A549 (cell line): Measurements from ENCODE around the gene SLC66A3. TPM values are rescaled to one million over a fixed set of nuclear protein-coding genes. Genes with fewer than 3 reads are reported as not detected.

ENCODE experiments used
- ATAC-seq, 2 experiments: fragments of 200-7000 bp in 1 of 2; fragments of >200 bp in 1 of 2; cut with Nextera tagmentation in 1 of 2; cut with Tn5 transposase in 1 of 2; 3 replicates each; pipeline versions ENCODE4 v1.8.0 to v1.9.1; 2018 to 2020; ENCODE audit warnings: mild to moderate bottlenecking in 1 of 2, moderate library complexity in 1 of 2
- CTCF ChIA-PET: fragments of 300-600 bp; sonication (Branson Sonifier 250); formaldehyde crosslinking; extraction: SDS; loops from one replicate; lab custom pipeline; 2021; ENCODE audit warnings: antibody characterized with exemption, inconsistent platforms; lab: Yijun Ruan, JAX
- POLR2A ChIA-PET: fragments of 350-600 bp; formaldehyde crosslinking; extraction: SDS; loops from one replicate; lab custom pipeline; 2021; ENCODE audit warnings: antibody characterized with exemption, inconsistent platforms; lab: Yijun Ruan, JAX
- DNase-seq, 2 experiments: peaks; one replicate each; pipeline versions ENCODE4 v3.0.0 to v3.0.0-alpha.2; 2011 to 2016; ENCODE audit warnings: low read depth in 1 of 2, low spot score in 1 of 2
- FAIRE-seq: peaks from 2 replicates; lab custom pipeline; 2011; peaks lifted over from hg19 to GRCh38; lab: Jason Lieb, UNC
- H3K27ac ChIP-seq, 2 experiments: fragments of >200 bp; sonication (Bioruptor Twin); formaldehyde crosslinking; 3 replicates each; pipeline ENCODE4 v1.5.1; 2016 to 2017
- H3K4me1 ChIP-seq: fragments of >200 bp; sonication (Bioruptor Twin); formaldehyde crosslinking; 3 replicates; pipeline ENCODE4 v1.6.1; 2016
- H3K4me2 ChIP-seq: fragments of >200 bp; sonication (Bioruptor Twin); formaldehyde crosslinking; 3 replicates; pipeline ENCODE4 v1.6.1; 2016
- H3K4me3 ChIP-seq: fragments of >200 bp; sonication (Bioruptor Twin); formaldehyde crosslinking; 3 replicates; pipeline ENCODE4 v1.5.1; 2016
- H3K9me3 ChIP-seq: fragments of >200 bp; sonication (Bioruptor Twin); formaldehyde crosslinking; 3 replicates; pipeline ENCODE4 v1.6.1; 2016
- BHLHE40 ChIP-seq: IDR thresholded peaks from 2 replicates; pipeline ENCODE4 v1.6.1; 2012; ENCODE audit warnings: low read depth, low read length, inconsistent platforms
- CBX8 ChIP-seq: fragments of 200-600 bp; sonication (generic); IDR thresholded peaks from 2 replicates; pipeline ENCODE4 v1.6.1; 2016
- CEBPB ChIP-seq, 2 experiments: fragments of >200 bp in 1 of 2; sonication (Bioruptor Twin) in 1 of 2; formaldehyde crosslinking in 1 of 2; IDR thresholded peaks; 2 replicates each; pipeline ENCODE4 v1.6.1; 2012 to 2016
- CTCF ChIP-seq: fragments of >200 bp; sonication (Bioruptor Twin); formaldehyde crosslinking; IDR thresholded peaks from 3 replicates; pipeline ENCODE4 v1.5.1; 2016
- E2F6 ChIP-seq: IDR thresholded peaks from 2 replicates; pipeline ENCODE4 v1.6.1; 2012; ENCODE audit warnings: low read depth, borderline replicate concordance
- EHF ChIP-seq: fragments of 250-450 bp; sonication (Bioruptor Pico); IDR thresholded peaks from 2 replicates; pipeline ENCODE4 v1.5.0; 2020; ENCODE audit warnings: mild to moderate bottlenecking
- EHMT2 ChIP-seq: fragments of 200-600 bp; sonication (generic); IDR thresholded peaks from 2 replicates; pipeline ENCODE4 v1.6.1; 2016; ENCODE audit warnings: antibody characterized with exemption, low read depth, mild to moderate bottlenecking, moderate library complexity
- ESRRA ChIP-seq: fragments of 150-350 bp; IDR thresholded peaks from 2 replicates; pipeline ENCODE4 v1.6.1; 2014; ENCODE audit warnings: mild to moderate bottlenecking, low read length, borderline replicate concordance
- FOSL2 ChIP-seq, 2 experiments: fragments of 450-650 bp in 1 of 2; fragments of >200 bp in 1 of 2; sonication (Bioruptor Twin) in 1 of 2; formaldehyde crosslinking; IDR thresholded peaks; 2 replicates each; pipeline versions ENCODE4 v1.5.0 to v1.6.1; 2016 to 2020; ENCODE audit warnings: mild to moderate bottlenecking in 1 of 2, moderate library complexity in 1 of 2
- HDAC2 ChIP-seq: fragments of 200-600 bp; sonication (generic); IDR thresholded peaks from 2 replicates; pipeline ENCODE4 v1.6.1; 2016
- HOXB13 ChIP-seq: fragments of 250-450 bp; sonication (Bioruptor Pico); IDR thresholded peaks from 2 replicates; pipeline ENCODE4 v1.5.0; 2020; ENCODE audit warnings: low read depth, mild to moderate bottlenecking, moderate library complexity
- JUNB ChIP-seq: fragments of >200 bp; sonication (Bioruptor Twin); formaldehyde crosslinking; IDR thresholded peaks from 2 replicates; pipeline ENCODE4 v1.6.1; 2016
- KDM1A ChIP-seq: fragments of 200-600 bp; sonication (generic); IDR thresholded peaks from 2 replicates; pipeline ENCODE4 v1.6.1; 2016; ENCODE audit warnings: low read depth, mild to moderate bottlenecking
- RARB ChIP-seq: fragments of 250-450 bp; sonication (Bioruptor Pico); IDR thresholded peaks from 2 replicates; pipeline ENCODE4 v1.8.0; 2021; ENCODE audit warnings: mild to moderate bottlenecking, moderate library complexity
- RCOR1 ChIP-seq: fragments of 150-350 bp; IDR thresholded peaks from 2 replicates; pipeline ENCODE4 v1.6.1; 2014; ENCODE audit warnings: antibody characterized with exemption, low read length, low read depth
- RNF2 ChIP-seq: fragments of 200-600 bp; sonication (generic); IDR thresholded peaks from 2 replicates; pipeline ENCODE4 v1.6.1; 2016; ENCODE audit warnings: low read depth, mild to moderate bottlenecking, antibody characterized with exemption, moderate library complexity, borderline replicate concordance
- TFCP2L1 ChIP-seq: fragments of 250-450 bp; sonication (Bioruptor Pico); IDR thresholded peaks from 2 replicates; pipeline ENCODE4 v1.5.0; 2021; ENCODE audit warnings: mild to moderate bottlenecking
- ZC3H11A ChIP-seq: fragments of 450-650 bp; IDR thresholded peaks from 2 replicates; pipeline ENCODE4 v1.6.1; 2014; ENCODE audit warnings: antibody characterized with exemption, mild to moderate bottlenecking
- ZSCAN20 ChIP-seq: fragments of 250-450 bp; sonication (Bioruptor Pico); IDR thresholded peaks from 2 replicates; pipeline ENCODE4 v1.8.0; 2022; ENCODE audit warnings: mild to moderate bottlenecking, moderate library complexity
- WGBS: methylation state at CpG from one replicate; pipeline ENCODE4 v1.1.6; 2017; ENCODE audit errors: missing lambda C conversion rate; 5-methylcytosine and 5-hydroxymethylcytosine counted together
- polyA plus RNA-seq, 4 experiments: library from polyadenylated mRNA; depleted of rRNA in 3 of 4; stranded (reverse); fragments of >200 nt; fragmentation: RNase III in 1 of 4; extraction: RNeasy Plus Mini Kit Qiagen cat#74134 plus additional on column Dnase treatment in 1 of 4; gene quantifications; 2 replicates in 3 of 4; 3 replicates in 1 of 4; pipeline ENCODE4 v1.2.3, GENCODE V29; 2011 to 2017
- TF ChIP-seq, protein P1 (sequence below): fragments of >200 bp; sonication (Bioruptor Twin); formaldehyde crosslinking; IDR thresholded peaks from 2 replicates; pipeline ENCODE4 v1.6.1; 2016
- TF ChIP-seq, protein P2 (sequence below): fragments of 450-650 bp; IDR thresholded peaks from 2 replicates; pipeline ENCODE4 v1.6.1; 2014; ENCODE audit warnings: antibody characterized with exemption
- TF ChIP-seq, protein P3 (sequence below): IDR thresholded peaks from 2 replicates; pipeline ENCODE4 v1.6.1; 2012
- TF ChIP-seq, protein P4 (sequence below): fragments of 150-350 bp; IDR thresholded peaks from 2 replicates; pipeline ENCODE4 v1.6.1; 2014; ENCODE audit warnings: low read depth, mild to moderate bottlenecking, low read length
- TF ChIP-seq, protein P5 (sequence below): fragments of 250-450 bp; sonication (Bioruptor Pico); IDR thresholded peaks from 2 replicates; pipeline ENCODE4 v1.5.0; 2021; ENCODE audit warnings: mild to moderate bottlenecking, moderate library complexity, borderline replicate concordance

SLC66A3 gene
- polyA plus RNA-seq, 2 of the 4 experiments (the other 2 are of a cell fraction), result 24.9 to 69.8 TPM

- ChIA-PET POLR2A (no interaction called here), CTCF (interaction anchor here (1.0 to 4.8 kb wide), 3 partner anchors 10 to 42 kb away, joined by 3 to 28 read pairs (median 7); a partner anchor contains a TSS)
- Histone ChIP-seq H3K4me3 (no peak overlapping the region), H3K27ac (no peak overlapping the region), H3K4me2 (no peak overlapping the region), H3K4me1 (no peaks in the 10 kb centered on the region), H3K9me3 (no peaks in the 10 kb centered on the region)
- no peak for TF ChIP-seq JUNB
- no peak for TF ChIP-seq BHLHE40
- TF ChIP-seq, protein P1, sequence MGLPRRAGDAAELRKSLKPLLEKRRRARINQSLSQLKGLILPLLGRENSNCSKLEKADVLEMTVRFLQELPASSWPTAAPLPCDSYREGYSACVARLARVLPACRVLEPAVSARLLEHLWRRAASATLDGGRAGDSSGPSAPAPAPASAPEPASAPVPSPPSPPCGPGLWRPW, result no peak
- TF ChIP-seq TFCP2L1, result no peak
- TF ChIP-seq KDM1A, result no peak
- no peak for TF ChIP-seq FOSL2 (IDR thresholded peaks at IDR 0.05)
- TF ChIP-seq FOSL2 (CRISPR knock-in tag; IDR thresholded peaks at IDR 0.05), result no peak
- TF ChIP-seq, protein P2, sequence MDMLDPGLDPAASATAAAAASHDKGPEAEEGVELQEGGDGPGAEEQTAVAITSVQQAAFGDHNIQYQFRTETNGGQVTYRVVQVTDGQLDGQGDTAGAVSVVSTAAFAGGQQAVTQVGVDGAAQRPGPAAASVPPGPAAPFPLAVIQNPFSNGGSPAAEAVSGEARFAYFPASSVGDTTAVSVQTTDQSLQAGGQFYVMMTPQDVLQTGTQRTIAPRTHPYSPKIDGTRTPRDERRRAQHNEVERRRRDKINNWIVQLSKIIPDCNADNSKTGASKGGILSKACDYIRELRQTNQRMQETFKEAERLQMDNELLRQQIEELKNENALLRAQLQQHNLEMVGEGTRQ, result no peak
- TF ChIP-seq CTCF, result no peak
- TF ChIP-seq CBX8, result no peak
- DNase-seq (no peak), ATAC-seq (no peak), FAIRE-seq (no peak)
- 96% methylated on average over 9 of the region's 9 CpGs for WGBS
Measured at GRCh38 chr2:11174222-11174621, 19.0 kb downstream of the SLC66A3 start.

DNA sequence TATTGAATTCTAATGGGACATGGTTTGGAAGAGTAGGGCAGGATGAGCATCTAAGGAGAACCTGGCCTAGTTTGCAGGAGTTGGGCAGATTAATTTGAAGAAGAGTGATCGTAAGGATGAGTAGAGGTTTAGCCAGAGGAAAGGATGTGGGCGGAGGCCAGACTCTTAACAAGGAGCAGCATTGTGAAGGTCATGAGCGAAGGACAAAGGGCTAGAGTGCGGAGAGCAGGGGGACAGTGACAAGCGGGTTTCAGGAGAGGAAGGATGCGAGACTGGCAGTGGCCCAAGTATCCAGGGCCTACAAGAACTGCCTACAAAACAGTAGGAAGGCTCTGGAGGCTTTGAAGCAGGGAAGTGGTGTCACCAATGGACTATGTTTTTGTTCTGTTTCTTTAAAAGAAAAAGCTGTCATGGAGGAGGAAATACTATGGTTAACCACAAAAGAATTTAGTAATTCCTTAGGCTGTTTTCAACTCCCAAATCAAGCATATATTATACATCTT, 20.1 kb downstream of the SLC66A3 start:
- H3K4me1 ChIP-seq, result no peaks in the 10 kb centered on the region
- ChIA-PET CTCF (interaction anchor here (0.8 to 2.0 kb wide), 4 partner anchors 8 to 43 kb away, joined by 3 to 7 read pairs (median 4); a partner anchor contains a TSS), POLR2A (no interaction called here)
- DNase-seq (no peak), FAIRE-seq (no peak), ATAC-seq (peak in 1 of 2 experiments; percentile 41; a peak in 1 of 6 replicates)
- no peak overlapping the region for H3K4me2 ChIP-seq
- no peak overlapping the region for H3K4me3 ChIP-seq
- H3K9me3 ChIP-seq, result no peaks in the 10 kb centered on the region
- TF ChIP-seq FOSL2 (IDR thresholded peaks at IDR 0.05) (no peak), FOSL2 (CRISPR knock-in tag; IDR thresholded peaks at IDR 0.05) (no peak), HDAC2 (no peak), ESRRA (no peak), ZC3H11A (no peak), E2F6 (no peak), EHF (CRISPR knock-in tag) (no peak), RNF2 (no peak), RARB (no peak), HOXB13 (CRISPR knock-in tag) (no peak), RCOR1 (no peak), ZSCAN20 (CRISPR knock-in tag) (no peak), EHMT2 (no peak), CBX8 (no peak), CEBPB (IDR thresholded peaks at IDR 0.05) (no peak)
- TF ChIP-seq, protein P2, result no peak
- TF ChIP-seq, protein P3, sequence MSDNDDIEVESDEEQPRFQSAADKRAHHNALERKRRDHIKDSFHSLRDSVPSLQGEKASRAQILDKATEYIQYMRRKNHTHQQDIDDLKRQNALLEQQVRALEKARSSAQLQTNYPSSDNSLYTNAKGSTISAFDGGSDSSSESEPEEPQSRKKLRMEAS, result no peak
- TF ChIP-seq, protein P4, sequence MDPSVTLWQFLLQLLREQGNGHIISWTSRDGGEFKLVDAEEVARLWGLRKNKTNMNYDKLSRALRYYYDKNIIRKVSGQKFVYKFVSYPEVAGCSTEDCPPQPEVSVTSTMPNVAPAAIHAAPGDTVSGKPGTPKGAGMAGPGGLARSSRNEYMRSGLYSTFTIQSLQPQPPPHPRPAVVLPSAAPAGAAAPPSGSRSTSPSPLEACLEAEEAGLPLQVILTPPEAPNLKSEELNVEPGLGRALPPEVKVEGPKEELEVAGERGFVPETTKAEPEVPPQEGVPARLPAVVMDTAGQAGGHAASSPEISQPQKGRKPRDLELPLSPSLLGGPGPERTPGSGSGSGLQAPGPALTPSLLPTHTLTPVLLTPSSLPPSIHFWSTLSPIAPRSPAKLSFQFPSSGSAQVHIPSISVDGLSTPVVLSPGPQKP, result no peak
- TF ChIP-seq, protein P5, sequence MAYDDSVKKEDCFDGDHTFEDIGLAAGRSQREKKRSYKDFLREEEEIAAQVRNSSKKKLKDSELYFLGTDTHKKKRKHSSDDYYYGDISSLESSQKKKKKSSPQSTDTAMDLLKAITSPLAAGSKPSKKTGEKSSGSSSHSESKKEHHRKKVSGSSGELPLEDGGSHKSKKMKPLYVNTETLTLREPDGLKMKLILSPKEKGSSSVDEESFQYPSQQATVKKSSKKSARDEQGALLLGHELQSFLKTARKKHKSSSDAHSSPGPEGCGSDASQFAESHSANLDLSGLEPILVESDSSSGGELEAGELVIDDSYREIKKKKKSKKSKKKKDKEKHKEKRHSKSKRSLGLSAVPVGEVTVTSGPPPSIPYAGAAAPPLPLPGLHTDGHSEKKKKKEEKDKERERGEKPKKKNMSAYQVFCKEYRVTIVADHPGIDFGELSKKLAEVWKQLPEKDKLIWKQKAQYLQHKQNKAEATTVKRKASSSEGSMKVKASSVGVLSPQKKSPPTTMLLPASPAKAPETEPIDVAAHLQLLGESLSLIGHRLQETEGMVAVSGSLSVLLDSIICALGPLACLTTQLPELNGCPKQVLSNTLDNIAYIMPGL (CRISPR knock-in tag), result no peak
- WGBS, result 94% methylated on average over 6 of the region's 6 CpGs
- no peak overlapping the region for H3K27ac ChIP-seq
